HL-60 (cell line): Measurements from ENCODE around the gene EPS8.

ENCODE experiments used
- DNase-seq, 2 experiments: peaks; one replicate each; pipeline ENCODE4 v3.0.0-alpha.2; 2010 to 2020; ENCODE audit warnings: low read depth in 1 of 2, low spot score in 1 of 2
- H3K27ac ChIP-seq: fragments of 250-450 bp; sonication (Bioruptor Pico); replicated peaks from 2 replicates; pipeline ENCODE4 v1.5.1; 2020; ENCODE audit warnings: mild to moderate bottlenecking, moderate library complexity
- H3K27me3 ChIP-seq: fragments of 250-450 bp; sonication (Bioruptor Pico); 2 replicates; pipeline ENCODE4 v1.5.1; 2021; ENCODE audit warnings: mild to moderate bottlenecking, moderate library complexity; ENCODE audit not compliant: insufficient read depth, poor library complexity, severe bottlenecking
- H3K4me3 ChIP-seq: replicated peaks from 2 replicates; pipeline ENCODE4 v1.5.1; 2011; ENCODE audit warnings: mild to moderate bottlenecking, control low read depth, low read length; ENCODE audit not compliant: insufficient read depth
- GABPA ChIP-seq: IDR thresholded peaks from 2 replicates; pipeline ENCODE4 v1.6.1; 2012; ENCODE audit warnings: low read depth
- POLR2AphosphoS5 ChIP-seq: IDR thresholded peaks from 2 replicates; pipeline ENCODE4 v1.6.1; 2012; ENCODE audit warnings: low read depth
- SPI1 ChIP-seq: IDR thresholded peaks from 2 replicates; pipeline ENCODE4 v1.6.1; 2012; ENCODE audit warnings: low read depth, mild to moderate bottlenecking, borderline replicate concordance
- TF ChIP-seq, protein P1 (sequence below): IDR thresholded peaks from one replicate; pipeline ENCODE4 v1.5.1; 2011; ENCODE audit warnings: low read length, control low read depth, inconsistent platforms; ENCODE audit not compliant: insufficient read depth
- TF ChIP-seq, protein P2 (sequence below): IDR thresholded peaks from 2 replicates; pipeline ENCODE4 v1.6.1; 2012; ENCODE audit warnings: low read depth; ENCODE audit not compliant: insufficient replicate concordance

The EPS8 gene

DNA sequence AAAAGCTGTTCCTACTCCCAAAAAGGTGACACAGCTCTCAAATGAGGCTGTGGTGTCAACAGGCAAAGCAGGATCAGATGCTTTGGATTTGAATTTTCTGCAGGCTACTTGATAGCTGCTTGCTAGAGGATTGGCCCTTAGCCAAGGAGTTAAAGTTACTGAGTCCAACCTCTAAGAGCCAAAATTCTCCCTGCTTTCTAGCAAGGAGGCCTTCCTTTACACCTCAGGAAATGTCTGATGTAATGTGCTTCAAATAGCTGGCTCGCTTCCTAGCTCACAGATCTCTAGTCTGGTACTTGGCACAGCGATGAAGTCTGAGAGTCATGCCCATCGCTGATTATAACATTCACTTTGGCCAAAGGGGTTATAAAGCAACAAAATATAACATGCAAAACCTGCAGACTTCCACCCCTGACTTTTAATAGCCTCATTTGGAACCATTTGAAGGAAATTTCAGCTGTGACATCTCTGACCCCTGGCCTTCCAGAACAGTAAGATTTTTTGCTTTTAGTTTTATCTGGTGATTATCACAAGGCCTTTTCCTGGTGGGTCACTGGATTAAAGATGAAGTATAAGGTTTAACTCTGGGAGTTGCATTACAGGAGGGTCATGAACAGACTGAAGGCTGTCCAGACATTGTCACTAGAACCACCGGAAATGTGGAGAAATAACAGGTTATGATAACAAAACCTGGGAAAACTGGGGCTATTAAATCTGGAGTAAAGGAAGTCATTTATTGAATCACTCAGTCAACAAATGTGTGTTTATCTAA lies 189.7 kb downstream of the EPS8 start:
- TF ChIP-seq, protein P1, sequence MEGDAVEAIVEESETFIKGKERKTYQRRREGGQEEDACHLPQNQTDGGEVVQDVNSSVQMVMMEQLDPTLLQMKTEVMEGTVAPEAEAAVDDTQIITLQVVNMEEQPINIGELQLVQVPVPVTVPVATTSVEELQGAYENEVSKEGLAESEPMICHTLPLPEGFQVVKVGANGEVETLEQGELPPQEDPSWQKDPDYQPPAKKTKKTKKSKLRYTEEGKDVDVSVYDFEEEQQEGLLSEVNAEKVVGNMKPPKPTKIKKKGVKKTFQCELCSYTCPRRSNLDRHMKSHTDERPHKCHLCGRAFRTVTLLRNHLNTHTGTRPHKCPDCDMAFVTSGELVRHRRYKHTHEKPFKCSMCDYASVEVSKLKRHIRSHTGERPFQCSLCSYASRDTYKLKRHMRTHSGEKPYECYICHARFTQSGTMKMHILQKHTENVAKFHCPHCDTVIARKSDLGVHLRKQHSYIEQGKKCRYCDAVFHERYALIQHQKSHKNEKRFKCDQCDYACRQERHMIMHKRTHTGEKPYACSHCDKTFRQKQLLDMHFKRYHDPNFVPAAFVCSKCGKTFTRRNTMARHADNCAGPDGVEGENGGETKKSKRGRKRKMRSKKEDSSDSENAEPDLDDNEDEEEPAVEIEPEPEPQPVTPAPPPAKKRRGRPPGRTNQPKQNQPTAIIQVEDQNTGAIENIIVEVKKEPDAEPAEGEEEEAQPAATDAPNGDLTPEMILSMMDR = no peak
- TF ChIP-seq GABPA = no peak
- TF ChIP-seq, protein P2, sequence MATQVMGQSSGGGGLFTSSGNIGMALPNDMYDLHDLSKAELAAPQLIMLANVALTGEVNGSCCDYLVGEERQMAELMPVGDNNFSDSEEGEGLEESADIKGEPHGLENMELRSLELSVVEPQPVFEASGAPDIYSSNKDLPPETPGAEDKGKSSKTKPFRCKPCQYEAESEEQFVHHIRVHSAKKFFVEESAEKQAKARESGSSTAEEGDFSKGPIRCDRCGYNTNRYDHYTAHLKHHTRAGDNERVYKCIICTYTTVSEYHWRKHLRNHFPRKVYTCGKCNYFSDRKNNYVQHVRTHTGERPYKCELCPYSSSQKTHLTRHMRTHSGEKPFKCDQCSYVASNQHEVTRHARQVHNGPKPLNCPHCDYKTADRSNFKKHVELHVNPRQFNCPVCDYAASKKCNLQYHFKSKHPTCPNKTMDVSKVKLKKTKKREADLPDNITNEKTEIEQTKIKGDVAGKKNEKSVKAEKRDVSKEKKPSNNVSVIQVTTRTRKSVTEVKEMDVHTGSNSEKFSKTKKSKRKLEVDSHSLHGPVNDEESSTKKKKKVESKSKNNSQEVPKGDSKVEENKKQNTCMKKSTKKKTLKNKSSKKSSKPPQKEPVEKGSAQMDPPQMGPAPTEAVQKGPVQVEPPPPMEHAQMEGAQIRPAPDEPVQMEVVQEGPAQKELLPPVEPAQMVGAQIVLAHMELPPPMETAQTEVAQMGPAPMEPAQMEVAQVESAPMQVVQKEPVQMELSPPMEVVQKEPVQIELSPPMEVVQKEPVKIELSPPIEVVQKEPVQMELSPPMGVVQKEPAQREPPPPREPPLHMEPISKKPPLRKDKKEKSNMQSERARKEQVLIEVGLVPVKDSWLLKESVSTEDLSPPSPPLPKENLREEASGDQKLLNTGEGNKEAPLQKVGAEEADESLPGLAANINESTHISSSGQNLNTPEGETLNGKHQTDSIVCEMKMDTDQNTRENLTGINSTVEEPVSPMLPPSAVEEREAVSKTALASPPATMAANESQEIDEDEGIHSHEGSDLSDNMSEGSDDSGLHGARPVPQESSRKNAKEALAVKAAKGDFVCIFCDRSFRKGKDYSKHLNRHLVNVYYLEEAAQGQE = no peak
- no peak for TF ChIP-seq SPI1
- TF ChIP-seq POLR2AphosphoS5 = no peak
- Histone ChIP-seq H3K27me3 (peaks cover 1% of the 10 kb centered on the region), H3K4me3 (no peak overlapping the region), H3K27ac (no peak overlapping the region)
- DNase-seq = no peak

DNA sequence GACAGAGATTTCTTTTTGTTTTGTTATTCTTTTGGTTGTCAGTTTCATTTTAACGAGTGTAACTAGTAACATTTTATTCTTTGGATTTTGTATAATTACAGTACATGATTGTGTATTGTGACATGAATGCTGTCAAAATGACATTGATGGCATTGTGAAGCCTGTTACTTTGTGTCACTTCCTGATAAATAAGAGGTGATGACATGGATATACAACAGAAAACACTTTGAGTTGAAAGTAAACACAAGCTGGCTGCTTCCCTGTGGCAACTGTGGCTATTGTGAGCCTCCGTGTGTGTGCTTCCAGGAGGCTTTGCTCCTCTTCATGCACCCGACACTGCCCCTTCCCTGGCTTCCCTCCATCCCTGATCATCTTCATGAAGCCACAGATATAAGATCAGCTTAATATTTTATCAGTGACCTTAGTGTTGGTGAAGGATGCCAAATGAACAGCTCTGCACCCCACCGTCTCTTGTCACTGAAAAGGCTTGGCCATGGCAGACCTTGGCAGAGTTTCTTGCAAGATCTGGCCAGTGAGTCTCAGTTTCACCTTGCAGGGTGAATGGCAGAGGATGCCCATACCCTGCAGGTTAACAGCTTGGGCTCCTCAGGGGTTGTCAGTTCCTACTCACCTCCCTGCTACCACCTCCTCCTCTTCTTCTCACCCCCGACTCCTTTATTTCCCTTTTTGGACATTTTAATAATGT lies 191.9 kb downstream of the EPS8 start:
- Histone ChIP-seq H3K27ac (no peak overlapping the region), H3K4me3 (no peak overlapping the region), H3K27me3 (peaks cover 3% of the 10 kb centered on the region)
- TF ChIP-seq, protein P2 = no peak
- TF ChIP-seq, protein P1 = no peak
- TF ChIP-seq SPI1 = no peak
- TF ChIP-seq POLR2AphosphoS5 = no peak
- no peak for TF ChIP-seq GABPA
- DNase-seq = no peak

DNA sequence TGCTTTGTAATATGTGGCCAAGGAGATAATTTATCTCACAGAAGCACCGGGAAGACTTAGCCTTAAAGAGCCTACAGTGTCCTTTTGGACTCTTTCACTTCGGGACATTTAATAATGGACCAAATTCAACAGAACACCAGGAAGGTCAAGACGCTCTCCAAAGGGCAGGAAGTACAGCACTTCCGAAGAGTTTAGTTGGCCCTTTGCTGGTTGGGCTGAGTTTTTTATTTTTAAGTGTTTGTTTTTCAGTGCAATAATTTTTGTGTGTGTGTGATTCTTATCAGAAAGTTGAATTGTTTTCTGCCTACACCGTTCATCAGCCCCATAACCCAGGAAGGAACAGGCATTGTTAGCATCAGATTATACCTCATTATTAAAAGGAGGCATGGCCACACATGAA lies 193.0 kb downstream of the EPS8 start:
- H3K27ac ChIP-seq = no peak overlapping the region

More for the DNA sequence above, 193.0 kb downstream of the EPS8 start:
- peaks cover 3% of the 10 kb centered on the region for H3K27me3 ChIP-seq
- H3K4me3 ChIP-seq = no peak overlapping the region
- no peak for DNase-seq
- no peak for TF ChIP-seq SPI1
- no peak for TF ChIP-seq POLR2AphosphoS5
- no peak for TF ChIP-seq GABPA
- TF ChIP-seq, protein P1 = no peak
- TF ChIP-seq, protein P2 = no peak
